GM19025 (cell line): ENCODE results near the gene KCNG2.

ENCODE experiments used
- ATAC-seq: cut with Tn5 transposase; IDR thresholded peaks from one replicate; pipeline ENCODE4 v1.9.1; 2021; ENCODE audit warnings: mild to moderate bottlenecking, low read depth, moderate library complexity; ENCODE audit not compliant: unreplicated experiment

The KCNG2 gene

GRCh38 chr18:79947054-79947755 is 149.5 kb downstream of the KCNG2 start:
- ATAC-seq, result no peak

- no peak for ATAC-seq
Observed at GRCh38 chr18:79947881-79948610, 150.3 kb downstream of the KCNG2 start.

DNA sequence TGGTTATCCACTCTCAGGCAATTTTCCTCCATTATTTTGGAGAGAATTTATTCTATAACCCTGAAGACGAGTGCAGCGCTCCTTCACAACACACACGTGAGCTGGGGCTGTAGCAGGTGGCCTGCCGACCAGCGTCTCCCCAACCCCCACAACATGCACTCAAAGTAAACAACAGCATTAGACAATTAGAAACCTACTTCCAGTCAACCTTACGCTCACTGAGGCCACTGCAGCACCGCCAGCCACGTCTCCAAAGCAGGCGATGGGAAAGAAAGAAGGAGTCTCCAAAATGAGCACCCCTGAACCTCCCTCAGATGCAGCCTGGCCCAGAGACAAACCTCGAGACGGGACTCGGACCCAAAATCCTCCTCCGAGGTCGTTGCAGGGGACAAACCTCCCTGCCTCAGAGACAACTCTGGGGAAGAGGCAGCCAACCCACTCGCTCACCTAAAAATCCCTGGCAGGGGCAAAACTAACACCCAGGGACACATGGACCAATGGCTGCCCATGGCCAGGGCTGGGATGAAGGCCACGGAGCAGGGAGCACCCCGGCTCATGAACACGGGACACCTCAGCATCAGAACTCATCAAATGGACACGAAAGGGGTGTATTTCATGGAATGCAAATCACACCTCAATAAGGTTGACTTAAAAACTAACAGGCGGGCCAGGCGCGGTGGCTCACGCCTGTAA is 151.1 kb downstream of the KCNG2 start:
- ATAC-seq, result no peak
